HepG2 (cell line): ENCODE results near the gene MRPL18. TPM values are rescaled to one million over a fixed set of nuclear protein-coding genes. Genes with fewer than 3 reads are reported as not detected.

Experiments
- ADNP ChIP-seq: sonication (generic); formaldehyde crosslinking; IDR thresholded peaks from 2 replicates; pipeline ENCODE4 v1.4.0; 2020; ENCODE audit warnings: missing genetic modification reagents
- BORCS8-MEF2B ChIP-seq: sonication (generic); formaldehyde crosslinking; IDR thresholded peaks from 2 replicates; pipeline ENCODE4 v1.8.0; 2022; ENCODE audit warnings: mild to moderate bottlenecking, missing genetic modification reagents
- CHD4 ChIP-seq: fragments of 200-600 bp; sonication (generic); IDR thresholded peaks from 2 replicates; pipeline ENCODE4 v1.7.0; 2017; ENCODE audit warnings: mild to moderate bottlenecking, low read length, borderline replicate concordance
- FOSL1 ChIP-seq: sonication (generic); formaldehyde crosslinking; IDR thresholded peaks from 2 replicates; pipeline ENCODE4 v1.9.0; 2021; ENCODE audit warnings: missing genetic modification reagents, borderline replicate concordance
- HCFC1 ChIP-seq: fragments of 150-350 bp; IDR thresholded peaks from 2 replicates; pipeline ENCODE4 v1.6.1; 2014; ENCODE audit warnings: low read depth, low read length
- HES4 ChIP-seq: sonication (generic); formaldehyde crosslinking; IDR thresholded peaks from 2 replicates; pipeline ENCODE4 v1.9.0; 2021; ENCODE audit warnings: mild to moderate bottlenecking, missing genetic modification reagents, borderline replicate concordance
- KDM2A ChIP-seq: sonication (generic); formaldehyde crosslinking; IDR thresholded peaks from 2 replicates; pipeline ENCODE4 v1.4.0; 2020; ENCODE audit warnings: low read depth, missing genetic modification reagents, borderline replicate concordance
- NFYB ChIP-seq: sonication (generic); formaldehyde crosslinking; IDR thresholded peaks from 2 replicates; pipeline ENCODE4 v1.4.0; 2020; ENCODE audit warnings: missing genetic modification reagents
- RAD21 ChIP-seq: fragments of 450-650 bp; formaldehyde crosslinking; IDR thresholded peaks from 2 replicates; pipeline ENCODE4 v1.5.0; 2020; ENCODE audit warnings: mild to moderate bottlenecking
- RNF2 ChIP-seq: fragments of 450-650 bp; conservative IDR thresholded peaks from 2 replicates; pipeline ENCODE4 v1.6.1; 2016; ENCODE audit warnings: low read depth
- SOX5 ChIP-seq: IDR thresholded peaks from 2 replicates; pipeline ENCODE4 v1.6.1; 2016; ENCODE audit warnings: borderline replicate concordance
- THYN1 ChIP-seq: sonication (generic); formaldehyde crosslinking; IDR thresholded peaks from 2 replicates; pipeline ENCODE4 v1.8.1; 2023; ENCODE audit warnings: low read depth, mild to moderate bottlenecking, moderate library complexity, missing genetic modification reagents, borderline replicate concordance
- TOPORS ChIP-seq: sonication (generic); formaldehyde crosslinking; IDR thresholded peaks from 2 replicates; pipeline ENCODE4 v1.8.0; 2023; ENCODE audit warnings: mild to moderate bottlenecking, missing genetic modification reagents
- ZBTB20 ChIP-seq: sonication (generic); formaldehyde crosslinking; IDR thresholded peaks from 2 replicates; pipeline ENCODE4 v1.8.1; 2023; ENCODE audit warnings: missing genetic modification reagents, low read depth, mild to moderate bottlenecking, borderline replicate concordance
- ZNF10 ChIP-seq: sonication (generic); formaldehyde crosslinking; IDR thresholded peaks from 2 replicates; pipeline ENCODE4 v1.4.0; 2020; ENCODE audit warnings: mild to moderate bottlenecking, low read depth, missing genetic modification reagents, borderline replicate concordance
- ZNF44 ChIP-seq: sonication (generic); formaldehyde crosslinking; IDR thresholded peaks from 2 replicates; pipeline ENCODE4 v1.5.1; 2020; ENCODE audit warnings: mild to moderate bottlenecking, missing genetic modification reagents
- ZNF496 ChIP-seq: sonication (generic); formaldehyde crosslinking; IDR thresholded peaks from 2 replicates; pipeline ENCODE4 v1.8.1; 2023; ENCODE audit warnings: mild to moderate bottlenecking, moderate library complexity, missing genetic modification reagents; ENCODE audit not compliant: insufficient replicate concordance
- ZNF616 ChIP-seq: sonication (generic); formaldehyde crosslinking; IDR thresholded peaks from 2 replicates; pipeline ENCODE4 v1.5.0; 2020; ENCODE audit warnings: low read depth, mild to moderate bottlenecking, missing genetic modification reagents
- ZNF746 ChIP-seq: sonication (generic); formaldehyde crosslinking; IDR thresholded peaks from 2 replicates; pipeline ENCODE4 v1.8.0; 2022; ENCODE audit warnings: mild to moderate bottlenecking, missing genetic modification reagents
- polyA plus RNA-seq, 8 experiments: library from polyadenylated mRNA; depleted of rRNA in 3 of 8; stranded (reverse) in 7 of 8; unstranded in 1 of 8; fragments of >200 nt; fragmentation: Illumina TruSeq in 4 of 8; extraction: Trizol in 4 of 8; gene quantifications; 2 replicates each; pipeline versions ENCODE4 v1.2.1 to v1.2.3, GENCODE V29; 2011 to 2016; ENCODE audit warnings: low read depth in 4 of 8, missing spikeins in 1 of 8, mixed read lengths in 1 of 8; ENCODE audit not compliant: insufficient read depth in 1 of 8
- total RNA-seq, 5 experiments: library from RNA; depleted of rRNA; stranded (reverse); fragments of >200 nt; fragmentation: Illumina TruSeq; extraction: Trizol; gene quantifications; 2 replicates each; pipeline ENCODE4 v1.2.3, GENCODE V29; 2016; ENCODE audit warnings: low read depth in 1 of 5
- TF ChIP-seq, protein P1 (sequence below): sonication (generic); formaldehyde crosslinking; IDR thresholded peaks from 2 replicates; pipeline ENCODE4 v1.4.0; 2020; ENCODE audit warnings: missing genetic modification reagents
- TF ChIP-seq, protein P2 (sequence below): sonication (generic); formaldehyde crosslinking; IDR thresholded peaks from 2 replicates; pipeline ENCODE4 v1.4.0; 2020; ENCODE audit warnings: missing genetic modification reagents
- TF ChIP-seq, protein P3 (sequence below): sonication (generic); formaldehyde crosslinking; conservative IDR thresholded peaks from 2 replicates; pipeline ENCODE4 v1.8.0; 2022; ENCODE audit warnings: missing genetic modification reagents
- TF ChIP-seq, protein P4 (sequence below): sonication (generic); formaldehyde crosslinking; conservative IDR thresholded peaks from 2 replicates; pipeline ENCODE4 v1.8.1; 2023; ENCODE audit warnings: missing genetic modification reagents

The MRPL18 gene
- total and polyA plus RNA-seq, 2 of the 13 experiments (the other 11 are each of a cell fraction or from before 2014, with no cell fraction given) = 85.6 to 176 TPM

DNA sequence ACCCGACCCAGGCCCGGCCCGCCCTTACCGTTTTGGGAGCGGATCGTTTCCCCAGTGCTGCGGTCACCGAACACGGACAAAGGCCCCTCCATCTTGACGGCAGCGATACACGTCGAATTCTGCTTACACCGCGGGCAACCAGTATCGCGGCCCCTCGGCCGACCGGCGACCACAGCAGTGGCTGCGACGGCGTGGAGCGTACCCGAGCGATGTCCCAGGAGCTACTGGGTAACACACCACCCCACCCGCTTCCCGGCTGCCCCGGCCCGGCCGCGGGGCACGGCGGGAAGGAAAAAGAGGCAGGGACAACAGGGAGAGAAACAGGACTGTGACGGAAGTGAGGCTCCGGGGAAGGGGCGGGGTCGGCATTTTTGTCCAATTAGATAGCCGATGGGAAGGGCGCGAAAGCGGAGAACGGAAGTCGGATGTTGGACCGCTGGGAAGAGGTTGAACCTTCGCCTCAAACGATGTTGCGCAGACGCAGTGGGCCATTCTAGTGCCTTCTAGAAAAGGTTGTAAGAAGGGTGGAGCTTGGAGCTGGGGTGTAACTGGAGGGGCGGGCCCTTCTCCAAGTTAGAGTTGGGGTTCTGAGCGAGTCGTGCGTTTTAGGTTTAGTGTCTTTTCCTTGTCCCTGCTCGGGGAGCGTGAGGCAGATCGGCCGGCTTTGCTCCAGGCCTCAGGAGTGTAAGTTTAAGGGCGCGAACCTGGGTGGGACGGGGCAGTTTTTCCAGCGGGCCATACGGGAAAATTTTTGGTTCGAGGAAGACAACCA lies 704 bp upstream of the MRPL18 start, which contains the start of gene TCP1 (continued):
- TF ChIP-seq, protein P1, sequence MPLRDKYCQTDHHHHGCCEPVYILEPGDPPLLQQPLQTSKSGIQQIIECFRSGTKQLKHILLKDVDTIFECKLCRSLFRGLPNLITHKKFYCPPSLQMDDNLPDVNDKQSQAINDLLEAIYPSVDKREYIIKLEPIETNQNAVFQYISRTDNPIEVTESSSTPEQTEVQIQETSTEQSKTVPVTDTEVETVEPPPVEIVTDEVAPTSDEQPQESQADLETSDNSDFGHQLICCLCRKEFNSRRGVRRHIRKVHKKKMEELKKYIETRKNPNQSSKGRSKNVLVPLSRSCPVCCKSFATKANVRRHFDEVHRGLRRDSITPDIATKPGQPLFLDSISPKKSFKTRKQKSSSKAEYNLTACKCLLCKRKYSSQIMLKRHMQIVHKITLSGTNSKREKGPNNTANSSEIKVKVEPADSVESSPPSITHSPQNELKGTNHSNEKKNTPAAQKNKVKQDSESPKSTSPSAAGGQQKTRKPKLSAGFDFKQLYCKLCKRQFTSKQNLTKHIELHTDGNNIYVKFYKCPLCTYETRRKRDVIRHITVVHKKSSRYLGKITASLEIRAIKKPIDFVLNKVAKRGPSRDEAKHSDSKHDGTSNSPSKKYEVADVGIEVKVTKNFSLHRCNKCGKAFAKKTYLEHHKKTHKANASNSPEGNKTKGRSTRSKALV (CRISPR knock-in tag) = no peak
- TF ChIP-seq ZNF616 (no peak), ZBTB20 (CRISPR knock-in tag) (peak; percentile 57), ZNF746 (CRISPR knock-in tag) (no peak), SOX5 (CRISPR knock-in tag) (peak; percentile 66), NFYB (peak; percentile 91), HES4 (CRISPR knock-in tag) (peak; percentile 13; the same call in 1 of the 2 replicates), ADNP (CRISPR knock-in tag) (no peak), RAD21 (CRISPR knock-in tag) (peak; percentile 20; the same call in 1 of the 2 replicates), ZNF496 (no peak), ZNF44 (no peak), FOSL1 (no peak), RNF2 (peak; percentile 88), BORCS8-MEF2B (CRISPR knock-in tag) (peak; percentile 87), HCFC1 (peak; percentile 55; the same call in 1 of the 2 replicates), ZNF10 (CRISPR knock-in tag) (no peak), CHD4 (peak; percentile 94; the same call in 1 of the 2 replicates), THYN1 (CRISPR knock-in tag) (no peak), TOPORS (CRISPR knock-in tag) (peak; percentile 68; the same call in 1 of the 2 replicates), KDM2A (peak; percentile 80)
- TF ChIP-seq, protein P2, sequence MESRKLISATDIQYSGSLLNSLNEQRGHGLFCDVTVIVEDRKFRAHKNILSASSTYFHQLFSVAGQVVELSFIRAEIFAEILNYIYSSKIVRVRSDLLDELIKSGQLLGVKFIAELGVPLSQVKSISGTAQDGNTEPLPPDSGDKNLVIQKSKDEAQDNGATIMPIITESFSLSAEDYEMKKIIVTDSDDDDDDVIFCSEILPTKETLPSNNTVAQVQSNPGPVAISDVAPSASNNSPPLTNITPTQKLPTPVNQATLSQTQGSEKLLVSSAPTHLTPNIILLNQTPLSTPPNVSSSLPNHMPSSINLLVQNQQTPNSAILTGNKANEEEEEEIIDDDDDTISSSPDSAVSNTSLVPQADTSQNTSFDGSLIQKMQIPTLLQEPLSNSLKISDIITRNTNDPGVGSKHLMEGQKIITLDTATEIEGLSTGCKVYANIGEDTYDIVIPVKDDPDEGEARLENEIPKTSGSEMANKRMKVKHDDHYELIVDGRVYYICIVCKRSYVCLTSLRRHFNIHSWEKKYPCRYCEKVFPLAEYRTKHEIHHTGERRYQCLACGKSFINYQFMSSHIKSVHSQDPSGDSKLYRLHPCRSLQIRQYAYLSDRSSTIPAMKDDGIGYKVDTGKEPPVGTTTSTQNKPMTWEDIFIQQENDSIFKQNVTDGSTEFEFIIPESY = no peak; the same call in 1 of the 2 replicates
- TF ChIP-seq, protein P3, sequence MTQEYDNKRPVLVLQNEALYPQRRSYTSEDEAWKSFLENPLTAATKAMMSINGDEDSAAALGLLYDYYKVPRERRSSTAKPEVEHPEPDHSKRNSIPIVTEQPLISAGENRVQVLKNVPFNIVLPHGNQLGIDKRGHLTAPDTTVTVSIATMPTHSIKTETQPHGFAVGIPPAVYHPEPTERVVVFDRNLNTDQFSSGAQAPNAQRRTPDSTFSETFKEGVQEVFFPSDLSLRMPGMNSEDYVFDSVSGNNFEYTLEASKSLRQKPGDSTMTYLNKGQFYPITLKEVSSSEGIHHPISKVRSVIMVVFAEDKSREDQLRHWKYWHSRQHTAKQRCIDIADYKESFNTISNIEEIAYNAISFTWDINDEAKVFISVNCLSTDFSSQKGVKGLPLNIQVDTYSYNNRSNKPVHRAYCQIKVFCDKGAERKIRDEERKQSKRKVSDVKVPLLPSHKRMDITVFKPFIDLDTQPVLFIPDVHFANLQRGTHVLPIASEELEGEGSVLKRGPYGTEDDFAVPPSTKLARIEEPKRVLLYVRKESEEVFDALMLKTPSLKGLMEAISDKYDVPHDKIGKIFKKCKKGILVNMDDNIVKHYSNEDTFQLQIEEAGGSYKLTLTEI = no peak
- TF ChIP-seq, protein P4, sequence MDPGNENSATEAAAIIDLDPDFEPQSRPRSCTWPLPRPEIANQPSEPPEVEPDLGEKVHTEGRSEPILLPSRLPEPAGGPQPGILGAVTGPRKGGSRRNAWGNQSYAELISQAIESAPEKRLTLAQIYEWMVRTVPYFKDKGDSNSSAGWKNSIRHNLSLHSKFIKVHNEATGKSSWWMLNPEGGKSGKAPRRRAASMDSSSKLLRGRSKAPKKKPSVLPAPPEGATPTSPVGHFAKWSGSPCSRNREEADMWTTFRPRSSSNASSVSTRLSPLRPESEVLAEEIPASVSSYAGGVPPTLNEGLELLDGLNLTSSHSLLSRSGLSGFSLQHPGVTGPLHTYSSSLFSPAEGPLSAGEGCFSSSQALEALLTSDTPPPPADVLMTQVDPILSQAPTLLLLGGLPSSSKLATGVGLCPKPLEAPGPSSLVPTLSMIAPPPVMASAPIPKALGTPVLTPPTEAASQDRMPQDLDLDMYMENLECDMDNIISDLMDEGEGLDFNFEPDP (CRISPR knock-in tag) = 0 out of 2 replicates have a peak, but pooled peaks have one; percentile 77
